LoVo (cell line): ENCODE measurements around the gene TIMM23.
"Not testable (repeated sequence)": the region's sequence is repeated elsewhere in the genome, so short reads cannot be mapped to it uniquely, and the experiment has no call there.

Experiments
- DNase-seq: peaks from one replicate; pipeline ENCODE4 v3.0.0-alpha.2; 2016; ENCODE audit warnings: low spot score

Gene TIMM23

DNA sequence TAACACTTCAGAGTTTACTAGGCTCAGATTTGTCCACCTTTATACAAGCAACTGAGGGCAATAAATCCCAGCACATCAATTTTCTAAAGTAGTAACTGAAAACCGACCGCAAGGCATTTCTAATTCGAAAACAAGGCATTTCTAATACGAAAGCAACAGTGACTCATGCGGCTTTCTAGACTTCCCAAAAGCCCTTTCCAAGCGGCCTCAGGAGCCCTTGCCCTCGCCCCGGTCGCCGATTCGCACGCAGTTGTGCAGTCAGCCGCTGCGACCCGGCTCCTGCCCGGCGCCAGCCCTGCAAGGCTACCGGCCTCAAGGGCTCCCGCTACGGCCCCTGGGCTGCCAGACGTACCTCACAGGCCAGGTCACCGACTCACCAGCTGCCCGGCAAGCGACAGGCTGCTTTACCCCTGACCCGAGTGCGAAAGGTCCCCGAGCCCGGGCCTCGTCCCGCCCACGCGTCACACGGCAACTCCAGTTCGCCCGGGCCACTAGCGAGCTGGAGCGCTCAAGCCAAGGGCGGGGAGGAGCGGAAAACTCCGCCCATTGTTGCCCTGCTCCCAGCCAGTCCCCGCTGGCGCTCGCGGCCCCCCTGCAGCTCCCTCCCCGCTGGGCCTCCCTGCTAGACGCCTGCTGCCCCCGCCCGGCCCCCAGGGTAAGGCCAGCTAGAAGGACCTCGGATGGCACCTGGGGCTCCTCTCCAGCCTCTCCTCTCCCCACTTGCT lies 50.9 kb downstream of the TIMM23 start:
- peak; percentile 91 for DNase-seq

- no peak for DNase-seq
Observed at GRCh38 chr10:46024948-46025347, 52.7 kb downstream of the TIMM23 start.

DNA sequence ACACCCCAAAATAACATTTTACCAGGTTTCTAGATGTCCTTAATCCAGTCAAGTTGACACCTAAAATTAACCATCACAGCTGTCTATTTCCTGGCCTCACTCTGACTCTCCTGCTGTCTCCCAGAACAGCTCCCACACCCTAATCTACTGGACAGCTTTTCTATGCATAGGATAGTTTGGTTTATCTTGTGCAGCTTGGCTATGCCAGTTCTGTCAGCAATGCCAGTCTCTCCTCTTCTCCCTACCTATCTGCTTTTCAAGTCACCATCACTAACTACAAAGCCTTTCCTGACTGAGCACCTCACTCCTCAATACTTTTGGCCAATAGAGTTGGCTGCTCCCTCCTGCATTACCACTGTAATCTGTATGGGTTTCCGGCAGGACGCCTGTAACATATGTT lies 53.1 kb downstream of the TIMM23 start:
- DNase-seq: no peak

DNA sequence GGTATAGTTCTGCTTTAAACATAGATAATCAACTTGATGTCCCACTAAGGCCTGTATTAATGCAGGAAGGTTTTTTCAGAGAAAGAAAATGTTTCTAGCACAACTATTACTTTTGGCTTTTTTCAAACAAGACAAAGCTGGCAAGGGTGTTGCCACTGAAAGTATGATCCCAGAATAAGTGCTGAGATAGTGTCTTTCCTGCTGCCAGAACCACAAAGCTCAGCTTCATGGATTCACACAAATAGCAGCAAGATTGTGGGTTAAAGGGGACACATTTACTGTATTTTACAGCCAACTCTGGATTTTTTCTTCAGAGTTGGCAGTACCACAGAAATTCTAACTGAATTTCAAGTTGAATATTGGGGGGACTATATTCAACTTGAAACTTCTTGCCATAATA lies 53.8 kb downstream of the TIMM23 start:
- DNase-seq: no peak

DNA sequence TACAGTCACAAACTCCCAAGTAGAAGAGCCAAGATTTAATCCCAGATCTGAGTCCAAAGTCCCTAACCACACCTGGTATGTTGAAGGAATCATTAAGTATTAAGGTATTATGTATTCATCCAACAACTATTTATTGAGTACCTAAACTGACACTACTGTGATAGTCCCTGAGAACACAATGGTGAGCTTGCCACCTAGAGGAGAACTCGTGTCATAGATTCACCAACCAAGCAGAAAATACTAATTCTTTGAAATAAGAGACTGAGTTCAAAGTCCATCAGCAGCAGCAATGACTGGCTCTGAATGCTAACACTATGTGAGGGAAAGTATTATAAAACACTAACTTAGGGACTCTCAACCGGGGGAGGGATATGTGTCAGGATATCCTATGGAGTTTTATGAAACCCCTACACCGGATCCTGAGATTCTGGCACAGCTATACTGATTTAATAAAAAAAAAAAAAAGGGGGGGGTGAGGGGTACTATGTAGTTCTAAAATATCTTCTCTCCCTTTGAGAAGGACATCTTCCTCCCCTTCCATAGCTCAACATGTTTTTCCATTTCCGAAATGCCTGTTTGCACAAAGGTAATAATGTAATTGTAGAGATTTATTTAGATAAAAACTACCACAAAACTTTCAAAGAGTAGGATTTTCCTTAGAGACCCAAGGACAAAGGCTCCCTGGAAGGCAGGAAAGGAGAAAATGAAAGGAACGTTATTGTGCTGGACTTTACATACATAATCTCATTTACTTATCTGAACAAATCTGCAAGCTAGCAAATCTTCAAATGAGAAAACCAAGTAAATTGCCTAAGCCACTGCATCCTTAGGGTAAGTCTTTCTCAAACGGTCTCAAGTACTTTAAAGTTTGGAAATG lies 56.5 kb downstream of the TIMM23 start:
- peak; percentile 87 for DNase-seq

DNA sequence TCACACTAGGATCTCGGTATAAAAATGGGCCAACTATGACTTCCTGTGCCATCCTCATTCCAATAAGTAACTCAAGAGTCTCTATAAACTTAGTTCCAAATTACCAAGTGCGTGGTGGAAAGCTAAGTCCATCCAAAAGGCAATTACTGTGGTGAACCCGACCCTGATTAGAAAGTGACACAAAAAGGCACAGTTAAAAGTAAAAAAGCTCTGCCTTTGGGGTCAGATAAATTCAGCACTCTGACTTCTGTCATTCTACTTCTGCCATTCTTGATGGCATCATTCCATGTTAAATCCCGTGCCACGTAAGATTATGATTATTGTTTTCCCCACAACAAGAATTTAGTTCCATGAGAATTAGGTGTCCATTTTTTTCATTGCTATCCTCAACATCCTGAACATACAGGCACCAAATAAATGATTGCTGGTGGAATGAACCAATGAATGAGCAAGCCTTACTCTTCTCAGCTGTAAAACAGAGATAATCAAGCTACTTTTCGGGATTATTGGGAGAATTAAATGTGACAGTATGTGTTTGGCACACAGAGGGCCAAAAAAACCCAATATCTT lies 57.3 kb downstream of the TIMM23 start:
- no peak for DNase-seq

DNA sequence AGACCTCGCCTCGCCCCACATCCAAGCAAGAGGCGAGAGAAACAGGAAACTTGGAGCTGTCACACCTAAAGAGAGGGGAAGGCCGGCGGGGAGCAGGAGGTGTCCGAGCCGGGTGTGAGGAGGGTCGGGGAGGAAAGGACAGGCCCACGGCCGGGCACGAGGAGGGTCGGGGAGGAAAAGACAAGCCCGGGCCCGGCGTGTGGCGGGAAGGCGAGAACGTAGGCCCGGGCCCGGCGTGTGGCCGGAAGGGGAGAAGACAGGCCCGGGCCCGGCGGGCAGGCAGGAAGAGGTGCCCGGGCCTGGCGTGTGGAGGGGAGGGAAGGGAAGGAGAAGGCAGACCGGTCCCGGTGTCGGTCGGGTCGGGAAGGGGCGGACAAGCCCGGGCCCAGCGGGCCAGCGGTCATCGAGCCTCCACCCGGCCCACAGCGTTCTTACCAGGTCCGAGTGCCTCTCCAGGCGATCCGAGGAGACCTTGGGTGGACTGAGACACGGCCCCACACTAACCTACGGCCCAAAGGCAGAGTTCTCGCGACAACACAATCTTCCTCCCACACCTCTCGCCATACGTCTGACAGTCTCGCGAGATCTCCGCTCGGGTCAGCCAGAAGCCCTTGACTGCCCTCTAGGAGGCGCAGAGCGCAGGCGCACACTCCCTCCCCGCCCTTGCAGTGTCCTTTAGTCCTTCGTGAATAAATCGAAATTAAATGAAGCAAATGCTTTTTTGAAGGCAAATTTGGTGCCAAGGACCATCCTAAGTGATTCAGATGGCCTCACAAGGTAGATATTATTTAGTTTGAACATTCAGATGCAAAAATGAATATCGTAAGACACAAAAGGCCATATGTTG lies 58.0 kb downstream of the TIMM23 start, which contains the start of gene NCOA4:
NCOA4 (minus strand) TSS at position 533 of the 847 bp plus-strand sequence. CDS start 13,943 bp downstream, outside the sequence.
- DNase-seq: peak; percentile 98

GRCh38 chr10:46031648-46032532 lies 59.6 kb downstream of the TIMM23 start:
- no peak for DNase-seq

GRCh38 chr10:46033602-46034011 lies 61.3 kb downstream of the TIMM23 start:
- DNase-seq: peak; percentile 21

GRCh38 chr10:46035923-46036849 lies 63.9 kb downstream of the TIMM23 start:
- no peak for DNase-seq

DNA sequence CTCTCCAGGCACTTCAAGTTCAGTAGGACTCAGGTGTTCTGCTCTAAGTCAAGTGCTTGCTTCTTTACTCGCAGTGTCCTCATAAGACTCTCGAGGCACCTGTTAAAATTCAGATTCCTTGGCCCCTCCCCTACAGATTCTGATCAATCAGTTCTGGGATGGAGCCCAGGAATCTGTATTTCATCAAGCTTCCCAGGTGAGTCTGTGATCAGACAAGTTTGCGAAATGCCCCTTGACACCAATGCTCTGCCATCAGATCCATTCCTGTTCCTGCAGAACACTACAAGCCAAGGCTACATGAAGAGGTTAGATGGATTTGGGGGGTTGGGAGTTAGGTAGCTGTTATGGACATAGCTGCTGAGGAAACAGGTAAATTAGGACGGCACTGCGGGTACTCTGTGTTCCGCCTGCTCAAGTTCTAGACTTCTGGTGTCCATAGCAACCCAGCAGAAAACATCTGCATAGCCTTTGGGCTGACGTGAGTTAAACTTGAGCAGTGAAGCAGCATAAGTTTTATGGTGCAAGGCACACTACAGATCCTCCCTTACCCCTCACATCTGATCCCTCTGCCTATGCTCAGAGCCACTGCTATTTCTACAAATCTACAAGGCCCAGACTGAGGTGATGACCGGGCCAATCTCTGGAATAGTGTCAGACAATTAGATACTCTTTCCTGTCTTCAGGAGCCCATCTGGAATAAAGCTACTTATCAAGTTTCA lies 65.0 kb downstream of the TIMM23 start:
- no peak for DNase-seq

DNA sequence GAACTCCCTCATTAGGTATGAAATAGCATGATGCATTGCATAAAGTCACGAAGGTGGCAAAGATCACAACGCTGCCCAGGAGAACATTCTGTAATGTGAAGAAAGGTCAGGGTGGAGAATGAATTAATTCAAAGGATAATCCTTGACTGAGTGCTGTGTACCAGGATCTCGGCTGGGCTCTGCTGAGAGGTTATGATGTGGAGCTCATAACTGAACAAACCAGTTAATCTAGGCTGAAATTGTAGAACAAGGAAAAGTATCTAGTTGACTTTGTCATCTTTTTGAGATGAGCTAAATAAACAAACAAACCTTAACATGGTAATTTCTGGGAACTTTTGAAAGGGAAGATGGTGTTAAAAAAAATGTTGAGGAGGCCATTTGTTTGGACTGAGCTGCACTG lies 67.7 kb downstream of the TIMM23 start:
- DNase-seq: no peak

DNA sequence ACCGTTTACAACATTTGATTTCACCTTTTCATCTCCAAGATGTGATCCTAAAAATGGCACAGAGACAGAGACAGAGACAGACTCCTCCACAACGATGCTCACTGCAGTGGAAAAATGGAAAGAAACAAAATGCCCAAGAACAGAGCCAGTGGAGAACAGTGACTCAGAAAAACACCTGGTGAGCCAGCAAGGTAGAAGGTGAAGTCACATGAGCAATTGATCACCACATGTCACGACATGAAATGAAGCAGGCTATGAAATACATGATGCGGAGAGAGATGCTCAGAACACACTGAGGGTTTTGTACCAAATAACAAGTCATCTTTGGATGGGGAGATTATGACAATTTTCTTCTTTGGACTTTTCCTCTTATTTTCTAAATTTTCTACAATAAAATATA lies 70.2 kb downstream of the TIMM23 start:
- no peak for DNase-seq

DNA sequence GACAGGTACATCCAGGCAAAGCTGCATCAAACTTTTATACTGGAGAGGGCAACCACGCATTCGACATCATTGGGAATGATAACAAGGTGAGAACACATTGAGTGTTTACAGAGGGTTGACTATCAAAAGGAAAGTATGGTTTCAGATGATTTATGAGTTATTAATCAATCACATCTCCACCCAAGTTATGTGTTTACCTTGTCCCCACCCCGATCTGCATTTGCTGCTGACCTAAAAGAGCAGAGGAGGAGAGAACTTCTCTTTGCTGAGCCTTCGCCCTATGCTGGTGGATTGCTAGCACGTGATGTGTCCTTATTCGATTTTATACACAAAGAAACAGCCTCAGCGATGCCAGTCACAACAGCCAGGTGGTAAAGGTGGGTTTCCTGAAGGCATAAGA lies 74.0 kb downstream of the TIMM23 start, which contains the start of gene MSMB:
MSMB (minus strand) TSS at position 9 of the 400 bp plus-strand sequence. CDS start 32 bp downstream, outside the sequence.
- DNase-seq: no peak

GRCh38 chr10:46048152-46048551 lies 75.9 kb downstream of the TIMM23 start:
- no peak for DNase-seq

- DNase-seq: not testable (repeated sequence)
Observed at GRCh38 chr10:46049497-46049831, 77.2 kb downstream of the TIMM23 start.

GRCh38 chr10:46050941-46051623 lies 78.8 kb downstream of the TIMM23 start:
- DNase-seq: no peak

GRCh38 chr10:46052057-46052790 lies 79.9 kb downstream of the TIMM23 start:
- DNase-seq: no peak
